ENCODE data around the gene ZNF90.

GRCh38 chr19:20039203-20039723 is 38.5 kb upstream of the ZNF90 start, which contains the start of gene ZNF682:
- no peak for TF ChIP-seq CTCF (IDR thresholded peaks at IDR 0.05)
- TF ChIP-seq POLR2A (IDR thresholded peaks at IDR 0.05): peak in 1 of 2 donors; percentile 40
- TF ChIP-seq EP300 (IDR thresholded peaks at IDR 0.05): peak in 1 of 2 donors; percentile 88
